ENCODE data around the gene SCAMP4.
A peak's percentile ranks its signal among the peaks of the same experiment; 100 is the strongest.

Gene SCAMP4

DNA sequence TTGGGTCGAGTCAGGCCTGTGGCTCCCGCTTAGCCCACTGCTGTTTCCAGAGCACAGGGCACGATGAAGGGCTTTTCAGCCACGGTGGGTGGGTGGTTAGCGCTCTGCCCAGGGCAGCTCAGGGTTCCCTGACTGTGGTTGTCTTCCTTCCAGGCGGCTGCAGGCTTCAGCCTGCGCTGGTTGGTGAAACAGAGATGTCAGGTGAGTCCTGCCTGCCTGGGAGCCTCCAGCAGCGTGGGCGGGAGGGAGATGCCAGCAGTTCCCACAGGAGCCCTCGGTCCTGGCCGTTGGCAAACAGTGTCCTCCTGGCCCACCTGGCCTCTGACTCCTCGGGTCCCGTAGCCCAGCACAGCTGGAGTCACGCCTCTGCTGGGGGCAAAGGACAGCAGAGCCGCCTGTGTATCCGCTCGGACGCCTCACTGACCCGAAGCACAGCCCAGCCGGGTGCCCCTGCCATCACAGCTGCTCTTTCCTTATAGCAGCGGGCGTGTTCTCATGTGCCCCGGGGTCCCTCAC is 9.7 kb downstream of the SCAMP4 start:
- no peak for DNase-seq

DNA sequence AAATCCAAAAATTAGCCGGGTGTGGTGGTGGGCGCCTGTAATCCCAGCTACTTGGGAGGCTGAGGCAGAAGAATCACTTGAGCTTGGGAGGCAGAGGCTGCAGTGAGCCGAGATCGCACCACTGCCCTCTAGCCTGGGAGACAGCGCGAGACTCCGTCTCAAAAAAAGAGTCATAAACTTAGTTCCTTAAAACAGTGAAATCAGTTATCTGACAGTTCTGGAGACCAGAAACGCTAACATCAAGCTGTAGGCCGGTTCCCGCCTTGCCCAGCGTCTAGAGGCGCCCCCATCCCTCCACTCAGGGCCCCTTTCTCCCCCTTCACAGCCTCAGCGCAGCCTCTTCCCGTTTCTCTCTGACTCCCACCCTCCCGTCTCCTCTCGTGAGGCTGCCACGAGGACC is 11.9 kb downstream of the SCAMP4 start:
- DNase-seq, result no peak

DNA sequence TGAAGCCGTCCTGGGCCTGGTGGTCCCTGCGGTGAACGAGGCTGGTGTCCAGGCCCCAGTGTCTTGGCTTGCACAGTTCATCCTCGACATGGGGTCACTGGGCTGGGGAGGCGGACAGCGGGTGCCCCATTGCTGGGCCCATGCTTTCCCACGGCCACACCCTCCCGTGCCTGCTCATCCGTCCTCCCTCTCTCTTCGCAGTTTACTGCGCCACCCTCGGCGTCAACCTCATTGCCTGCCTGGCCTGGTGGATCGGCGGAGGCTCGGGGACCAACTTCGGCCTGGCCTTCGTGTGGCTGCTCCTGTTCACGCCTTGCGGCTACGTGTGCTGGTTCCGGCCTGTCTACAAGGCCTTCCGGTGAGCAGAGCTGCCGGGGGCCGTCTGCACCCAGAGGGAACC is 12.7 kb downstream of the SCAMP4 start:
- no peak for DNase-seq

DNA sequence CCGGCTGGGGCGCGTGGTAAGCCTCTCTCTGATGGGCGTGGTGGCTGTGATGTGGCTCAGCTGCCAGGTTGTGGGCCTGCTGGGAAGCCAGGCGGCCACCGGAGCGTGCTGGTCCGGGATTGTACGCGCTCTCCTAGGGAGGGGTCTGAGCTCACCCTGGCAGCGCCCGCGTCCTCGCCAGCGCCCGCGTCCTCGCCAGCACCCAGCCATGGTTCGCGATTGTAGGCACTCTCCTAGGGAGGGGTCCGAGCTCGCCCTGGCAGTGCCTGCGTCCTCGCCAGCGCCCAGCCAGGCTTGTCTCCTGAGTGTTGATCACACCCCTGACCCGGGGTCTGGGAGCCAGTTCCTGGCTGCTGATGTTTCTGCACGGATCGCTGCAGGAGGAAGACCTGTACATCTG is 13.8 kb downstream of the SCAMP4 start:
- no peak for DNase-seq

DNA sequence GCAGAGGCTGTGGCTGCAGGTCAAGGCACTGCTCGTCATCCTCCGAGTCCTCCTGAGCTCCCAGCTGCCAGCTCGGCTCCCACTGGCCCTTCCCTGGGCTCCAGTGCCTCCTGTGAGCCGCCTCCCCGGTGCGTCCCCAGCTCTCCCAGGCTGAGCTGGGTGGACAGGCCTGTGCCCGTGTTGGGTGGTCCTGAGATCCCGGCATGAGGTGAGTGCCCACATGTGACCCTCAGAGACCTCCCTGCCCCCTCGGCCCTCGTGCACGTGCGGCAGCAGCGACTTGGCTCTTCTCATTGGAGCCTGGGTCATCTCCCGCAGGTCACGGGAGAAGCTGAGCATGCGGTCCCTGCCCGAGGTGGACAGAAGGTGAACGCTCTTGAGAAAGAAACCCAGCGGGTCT is 15.4 kb downstream of the SCAMP4 start:
- DNase-seq, result no peak

- no peak for DNase-seq
Measured at GRCh38 chr19:1921326-1921725, 16.1 kb downstream of the SCAMP4 start.

DNA sequence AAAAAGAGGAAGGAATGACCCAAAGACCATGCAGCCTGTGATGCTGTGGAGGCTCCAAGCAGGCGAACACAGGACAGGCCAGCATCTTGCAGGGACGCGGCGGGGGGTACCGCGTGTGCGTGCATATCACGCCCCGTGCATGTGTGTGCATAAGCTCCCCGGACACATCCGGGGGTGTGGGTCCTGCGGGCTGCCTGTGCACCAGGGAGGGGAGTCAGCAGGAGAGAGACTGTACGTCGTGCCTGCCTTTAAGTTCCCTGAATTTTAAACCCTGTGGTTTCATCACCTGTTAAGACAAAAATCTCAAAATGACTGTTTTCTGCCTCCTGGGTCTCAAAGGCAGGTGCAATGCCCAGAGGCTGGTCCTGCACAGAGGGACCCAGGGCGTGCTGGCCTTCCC is 16.6 kb downstream of the SCAMP4 start:
- DNase-seq, result no peak

DNA sequence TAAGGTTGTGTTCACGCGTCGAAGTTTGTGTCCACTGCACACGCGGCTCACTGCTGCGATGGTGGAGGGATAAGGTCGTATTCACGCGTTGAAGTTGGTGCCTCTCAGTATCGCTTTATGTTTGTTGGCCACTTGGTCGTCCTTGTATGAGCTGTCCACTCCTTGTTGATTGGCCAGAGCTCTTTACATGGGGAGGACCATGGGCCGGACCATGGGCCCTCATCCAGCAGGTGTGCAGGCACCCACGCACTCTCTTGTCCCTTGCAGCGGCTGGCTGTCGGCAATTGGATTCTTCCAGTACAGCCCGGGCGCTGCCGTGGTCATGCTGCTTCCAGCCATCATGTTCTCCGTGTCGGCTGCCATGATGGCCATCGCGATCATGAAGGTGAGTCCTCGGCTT is 17.6 kb downstream of the SCAMP4 start:
- no peak for DNase-seq

DNA sequence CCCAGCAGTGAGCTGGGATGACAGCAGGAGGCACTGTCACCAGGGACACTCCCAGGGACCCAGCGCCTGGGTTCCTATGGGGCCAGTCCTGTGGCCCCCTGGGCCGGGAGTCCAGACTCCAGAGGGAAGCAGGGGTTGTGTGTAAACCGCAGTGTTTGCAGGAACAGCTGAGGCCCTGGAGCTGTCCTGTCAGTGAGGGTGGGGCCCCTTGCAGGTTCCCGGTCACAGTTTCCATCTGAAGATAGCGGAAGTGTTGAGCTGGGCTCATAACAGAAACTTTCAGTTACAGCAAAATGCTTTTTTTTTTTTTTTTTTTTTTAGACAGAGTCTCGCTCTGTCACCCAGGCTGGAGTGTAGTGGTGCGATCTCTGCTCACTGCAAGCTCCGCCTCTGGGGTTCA is 18.1 kb downstream of the SCAMP4 start:
- no peak for DNase-seq

DNA sequence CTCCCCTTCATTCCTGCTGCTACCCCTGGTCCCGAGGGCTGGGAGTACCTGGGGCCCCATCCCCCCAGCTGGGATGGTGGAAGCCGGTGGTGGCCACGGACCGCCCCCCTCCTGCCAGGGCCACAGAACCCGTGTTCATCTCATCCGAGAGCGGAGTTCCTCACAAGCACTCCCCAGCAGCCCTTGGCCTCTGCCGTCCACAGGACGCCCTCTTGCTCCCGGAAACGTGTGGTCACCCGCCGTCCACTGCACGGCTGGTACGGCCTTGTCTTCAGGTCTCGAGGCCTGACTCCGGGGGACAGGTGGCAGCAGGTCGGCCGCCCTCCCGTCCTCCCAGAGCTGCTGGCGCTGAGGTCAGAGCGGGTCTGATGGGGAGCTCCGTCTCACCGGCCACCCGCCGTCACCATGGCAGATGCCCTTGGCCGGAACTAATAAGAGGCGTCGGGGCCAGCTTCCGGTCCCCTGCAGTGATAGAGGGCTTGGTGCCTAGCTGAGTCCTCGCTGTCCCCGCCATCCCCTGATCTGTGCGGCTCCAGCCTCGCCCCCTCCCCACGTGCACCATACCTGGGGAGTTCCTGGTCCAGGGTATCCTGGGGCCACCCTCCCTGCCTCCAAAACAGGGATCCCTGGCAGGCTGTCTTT is 19.2 kb downstream of the SCAMP4 start:
- DNase-seq, result no peak

DNA sequence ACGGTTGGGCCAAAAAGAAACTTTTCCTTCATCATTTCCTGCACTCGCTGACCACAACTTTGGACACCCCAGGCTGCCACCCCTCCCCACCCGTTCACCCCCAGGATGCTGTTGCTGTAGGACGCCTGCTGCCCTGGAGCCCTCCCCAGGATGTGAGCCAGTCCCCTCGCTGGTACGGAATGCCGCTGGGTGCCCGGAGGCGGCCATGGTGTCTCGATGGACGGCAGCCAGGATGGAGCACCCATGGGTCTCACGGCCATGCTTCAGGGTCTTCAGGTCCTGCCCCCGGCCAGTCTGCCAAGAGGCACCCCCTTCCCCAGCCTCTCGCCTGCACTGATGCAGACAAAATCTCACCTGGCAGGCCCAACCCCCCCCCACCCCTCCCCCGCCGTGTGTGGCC is 20.3 kb downstream of the SCAMP4 start:
- no peak for DNase-seq

DNA sequence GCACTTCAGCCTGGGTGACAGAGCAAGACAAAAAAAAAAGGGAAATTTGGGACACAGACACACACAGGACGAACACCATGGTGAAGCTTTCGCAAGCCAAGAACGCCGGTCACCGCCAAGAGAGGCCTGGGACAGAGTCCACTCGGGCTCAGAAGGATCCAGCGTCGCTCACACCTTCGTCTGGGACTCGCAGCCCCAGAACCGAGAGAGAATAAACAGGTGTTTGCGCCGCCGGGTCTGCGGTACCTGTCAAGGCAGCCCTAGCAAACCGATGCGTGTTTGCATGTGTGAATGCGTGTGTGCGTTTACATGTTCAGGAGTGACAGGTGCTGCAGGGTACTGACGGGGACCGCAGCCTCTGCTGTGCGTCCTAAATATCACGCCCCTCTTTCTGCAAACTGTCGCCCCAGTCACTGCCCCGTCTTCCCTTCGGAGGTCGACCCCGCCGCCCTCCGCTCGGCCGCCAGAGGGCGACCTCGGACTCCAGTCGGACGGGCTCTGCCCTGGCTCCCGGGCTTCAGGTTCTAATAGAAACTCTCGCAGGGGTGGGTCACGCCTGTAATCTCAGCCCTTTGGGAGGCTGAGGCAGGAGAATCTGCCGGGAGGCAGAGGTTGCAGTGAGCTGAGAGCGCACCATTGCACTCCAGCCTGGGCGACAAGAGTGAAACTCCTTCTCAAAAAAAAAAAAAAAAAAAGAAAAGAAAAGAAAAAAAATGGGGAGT is 24.0 kb downstream of the SCAMP4 start:
- peak; percentile 59 to 73 (median 70) for DNase-seq

DNA sequence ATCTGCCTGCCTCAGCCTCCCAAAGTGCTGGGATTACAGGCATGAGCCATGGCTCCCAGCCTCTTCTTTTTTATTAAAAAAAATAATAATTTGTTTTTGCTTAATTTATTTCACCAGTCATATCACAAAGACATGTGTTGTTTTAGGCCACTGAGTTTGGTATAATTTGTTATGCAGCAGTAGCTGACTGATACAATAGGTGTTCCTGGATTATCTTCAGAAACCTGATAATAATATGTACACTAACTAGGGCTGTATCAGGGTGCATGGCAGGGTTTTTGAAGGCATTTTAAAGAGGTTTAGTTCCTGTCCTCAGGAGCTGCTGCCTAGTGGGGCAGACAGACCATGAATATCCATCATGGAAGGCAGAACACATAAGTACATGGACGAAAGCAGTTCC is 26.2 kb downstream of the SCAMP4 start:
- DNase-seq, result no peak

- no peak for DNase-seq
Measured at GRCh38 chr19:1932395-1932794, 27.2 kb downstream of the SCAMP4 start.

DNA sequence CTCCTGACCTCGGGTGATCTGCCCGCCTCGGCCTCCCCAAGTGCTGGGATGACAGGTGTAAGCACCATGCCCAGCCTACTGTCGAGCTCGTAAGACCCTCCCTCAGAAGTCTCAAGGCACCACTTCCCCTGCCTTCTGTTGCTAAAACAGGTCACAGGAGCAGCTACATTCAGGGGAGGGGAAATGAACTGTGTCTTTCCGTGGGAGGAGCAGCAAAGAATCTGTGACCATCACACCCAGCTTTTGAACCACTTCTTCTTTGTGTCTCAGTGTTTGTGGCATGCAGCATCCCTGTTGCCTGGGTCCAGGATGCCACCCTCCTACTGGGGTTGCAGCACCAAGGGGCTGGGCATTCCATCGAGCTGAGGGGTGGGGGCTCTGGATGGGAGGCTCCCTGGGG is 28.0 kb downstream of the SCAMP4 start:
- no peak for DNase-seq

- no peak for DNase-seq
Measured at GRCh38 chr19:1933942-1934341, 28.7 kb downstream of the SCAMP4 start.

- no peak for DNase-seq
Measured at GRCh38 chr19:1935484-1936208, 30.4 kb downstream of the SCAMP4 start.

DNA sequence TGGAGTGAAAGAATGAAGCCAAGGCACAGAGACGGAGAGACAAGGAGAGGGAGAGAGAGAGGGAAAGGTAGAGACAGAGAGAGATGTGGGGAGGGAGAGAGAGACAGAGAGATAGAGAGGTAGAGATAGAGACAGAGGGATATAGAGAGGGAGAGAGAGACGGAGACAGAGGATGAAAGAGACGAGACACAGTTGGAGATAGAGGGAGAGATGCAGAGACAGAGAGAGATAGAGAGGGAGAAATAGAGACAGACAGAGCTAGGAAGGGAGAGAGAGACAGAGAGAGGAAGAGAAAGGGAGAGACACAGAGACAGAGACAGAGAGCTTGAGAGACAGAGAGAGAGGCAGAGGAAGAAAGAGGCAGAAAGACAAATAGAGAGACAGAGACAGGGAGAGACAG is 31.2 kb downstream of the SCAMP4 start:
- no peak for DNase-seq

DNA sequence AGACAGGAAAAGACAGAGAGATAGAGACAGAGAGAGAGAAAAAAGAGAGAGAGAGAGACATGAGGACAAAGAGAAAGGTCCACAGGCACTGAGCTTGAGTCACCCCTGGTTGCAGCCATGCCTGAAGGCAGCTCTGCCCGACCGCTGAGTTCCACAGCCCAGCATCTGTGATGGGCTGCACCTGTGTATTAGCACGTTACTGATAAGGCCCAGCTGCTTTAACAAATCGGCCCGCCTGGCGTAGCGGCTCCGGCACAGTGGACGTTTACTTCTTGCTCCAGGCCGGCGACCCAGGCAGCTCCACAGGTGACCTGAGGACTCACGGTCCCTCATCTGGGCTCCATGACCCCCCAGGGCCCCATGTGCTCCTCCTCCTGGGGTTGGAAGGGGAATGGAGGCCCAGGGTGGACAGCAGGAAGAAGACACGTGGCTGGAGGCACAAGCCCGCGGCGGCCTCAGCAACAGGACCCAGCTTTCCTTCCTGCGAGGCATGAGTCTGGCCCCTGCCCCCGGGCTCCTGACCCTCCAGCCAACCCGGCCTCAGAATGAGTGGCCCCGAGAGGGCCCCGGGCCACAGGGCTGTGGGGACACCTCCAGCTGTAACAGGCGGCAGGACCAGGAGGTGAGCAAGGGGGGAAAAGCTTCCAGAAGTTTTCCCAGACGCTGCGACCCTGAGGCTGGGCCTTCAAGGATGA is 31.9 kb downstream of the SCAMP4 start:
- DNase-seq, result no peak

DNA sequence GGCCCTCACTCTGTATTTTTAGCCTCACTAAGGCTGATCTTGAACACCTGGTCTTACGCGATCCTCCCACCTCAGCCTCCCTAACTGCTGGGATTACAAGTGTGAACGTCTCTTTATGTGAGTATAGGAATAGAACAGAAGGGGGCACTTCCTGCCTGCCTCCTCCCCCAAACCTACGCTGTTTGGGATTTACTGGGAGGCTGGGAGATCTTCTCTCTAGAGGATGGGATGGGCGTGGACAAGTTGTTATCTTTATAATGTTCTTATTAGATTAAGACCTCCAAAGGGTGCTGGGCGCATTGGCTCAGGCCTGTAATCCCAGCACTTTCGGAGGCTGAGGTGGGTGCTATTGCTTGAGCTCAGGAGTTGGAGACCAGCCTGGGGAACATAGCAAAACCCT is 32.9 kb downstream of the SCAMP4 start:
- DNase-seq, result no peak

DNA sequence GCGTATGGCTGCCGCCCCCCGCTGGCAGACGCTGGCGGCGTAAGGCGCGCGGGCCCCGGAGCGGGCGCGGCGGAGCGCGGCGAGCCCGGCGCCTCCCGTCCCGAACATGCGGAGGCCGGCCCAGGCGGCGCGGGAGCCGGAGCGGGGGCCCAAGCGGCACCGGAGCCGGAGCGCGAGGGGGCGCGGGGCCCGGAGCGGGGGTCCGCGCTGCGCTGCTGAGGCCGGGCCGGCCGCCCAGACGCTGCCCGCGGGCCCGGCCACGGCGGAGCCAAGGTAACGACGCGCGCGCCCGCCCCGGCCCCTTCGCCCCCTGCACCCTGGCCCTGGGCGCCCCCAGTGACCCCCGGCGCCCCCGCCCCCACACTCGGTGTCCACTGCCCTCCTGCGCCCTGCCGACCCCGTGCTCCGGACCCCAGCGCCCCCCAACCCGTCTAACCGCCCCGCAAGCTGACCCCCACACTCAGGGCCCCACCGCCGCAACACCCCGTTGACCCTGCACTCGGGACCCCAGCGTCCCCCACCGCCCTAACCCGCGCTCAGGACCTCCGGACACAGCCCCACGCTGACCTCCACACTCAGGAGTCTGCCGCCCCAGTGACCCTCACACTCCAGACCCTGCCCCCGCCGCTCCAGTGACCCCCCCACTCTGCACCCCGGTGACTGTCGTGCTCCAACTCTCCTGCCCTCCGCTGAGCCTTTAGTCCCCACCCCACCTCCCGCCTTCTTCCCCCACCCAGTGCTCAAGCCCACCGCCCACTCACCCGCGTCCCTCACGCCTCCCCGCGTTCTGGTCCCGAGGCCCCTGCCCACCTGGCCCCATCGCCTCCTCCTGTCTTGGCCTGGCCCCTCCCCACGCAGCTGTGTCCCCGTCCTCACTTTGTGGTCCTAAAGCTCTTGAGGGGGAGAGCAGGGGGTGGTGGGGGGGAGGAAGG is 36.2 kb downstream of the SCAMP4 start, which contains the start of gene CSNK1G2:
CSNK1G2 (plus strand) TSS at position 27 of the 932 bp plus-strand sequence. CDS start 28,601 bp downstream, outside the sequence.
- peak in 1 of 4 experiments; percentile 28 for DNase-seq
